ENCODE measurements around the gene SLC44A4. TPM values are rescaled to one million over a fixed set of nuclear protein-coding genes. Genes with fewer than 3 reads are reported as not detected.

Gene SLC44A4
- total RNA-seq: not detected

DNA sequence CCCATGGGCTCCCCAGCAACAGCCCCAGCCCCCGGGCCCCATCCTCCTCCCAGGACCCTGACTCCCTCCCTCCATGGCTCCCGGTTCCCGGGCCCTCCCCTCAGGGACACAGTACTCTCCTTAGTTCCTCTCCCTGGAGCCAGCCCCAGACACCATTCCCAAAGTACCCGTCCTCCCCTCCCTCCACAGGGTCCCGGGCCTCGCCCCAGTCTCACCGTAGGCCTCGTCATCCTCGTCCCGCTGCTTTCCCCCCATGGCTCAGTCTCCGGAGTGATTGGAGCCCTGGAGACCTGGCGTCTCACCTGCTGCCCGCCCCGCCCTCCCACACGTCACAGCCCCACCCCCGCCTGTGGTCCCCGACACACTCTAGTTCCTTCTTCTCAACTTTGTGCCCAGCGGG lies at the start of gene SLC44A4:
Gene SLC44A4 (minus strand): TSS at position 272 of the 400 bp plus-strand sequence. CDS start 17 bp downstream, at position 255.

DNA sequence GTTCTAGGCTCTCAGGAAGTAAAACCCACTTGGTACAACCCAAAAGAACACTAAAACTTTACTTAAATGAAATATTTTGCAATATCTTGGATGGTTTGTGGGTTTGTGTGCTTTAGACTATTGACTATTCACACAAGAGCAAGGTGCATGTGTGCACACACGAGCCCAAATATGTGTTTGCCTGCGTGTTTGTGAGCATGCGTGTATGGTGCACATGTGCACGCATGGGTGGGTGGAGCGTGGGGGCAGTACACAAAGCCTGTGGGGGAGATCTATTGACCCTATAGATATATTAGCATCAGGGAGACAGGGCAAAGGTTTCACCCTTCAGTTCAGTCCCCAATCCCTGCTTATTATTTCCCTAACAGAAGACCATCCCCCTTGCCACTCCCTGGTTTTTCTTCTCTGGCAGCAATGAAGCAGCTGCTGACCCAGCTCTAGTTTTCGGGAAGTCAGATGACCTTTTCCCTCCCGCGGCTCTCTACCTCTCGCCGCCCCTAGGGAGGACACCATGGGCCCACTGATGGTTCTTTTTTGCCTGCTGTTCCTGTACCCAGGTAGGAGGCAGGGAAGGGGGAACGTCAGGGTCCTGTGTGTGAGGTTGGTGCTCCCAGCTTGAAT lies 48.6 kb upstream of the SLC44A4 start, which contains the start of gene C2:
Gene C2 (plus strand): TSS at position 476 of the 621 bp plus-strand sequence. CDS start 36 bp downstream, at position 512.

DNA sequence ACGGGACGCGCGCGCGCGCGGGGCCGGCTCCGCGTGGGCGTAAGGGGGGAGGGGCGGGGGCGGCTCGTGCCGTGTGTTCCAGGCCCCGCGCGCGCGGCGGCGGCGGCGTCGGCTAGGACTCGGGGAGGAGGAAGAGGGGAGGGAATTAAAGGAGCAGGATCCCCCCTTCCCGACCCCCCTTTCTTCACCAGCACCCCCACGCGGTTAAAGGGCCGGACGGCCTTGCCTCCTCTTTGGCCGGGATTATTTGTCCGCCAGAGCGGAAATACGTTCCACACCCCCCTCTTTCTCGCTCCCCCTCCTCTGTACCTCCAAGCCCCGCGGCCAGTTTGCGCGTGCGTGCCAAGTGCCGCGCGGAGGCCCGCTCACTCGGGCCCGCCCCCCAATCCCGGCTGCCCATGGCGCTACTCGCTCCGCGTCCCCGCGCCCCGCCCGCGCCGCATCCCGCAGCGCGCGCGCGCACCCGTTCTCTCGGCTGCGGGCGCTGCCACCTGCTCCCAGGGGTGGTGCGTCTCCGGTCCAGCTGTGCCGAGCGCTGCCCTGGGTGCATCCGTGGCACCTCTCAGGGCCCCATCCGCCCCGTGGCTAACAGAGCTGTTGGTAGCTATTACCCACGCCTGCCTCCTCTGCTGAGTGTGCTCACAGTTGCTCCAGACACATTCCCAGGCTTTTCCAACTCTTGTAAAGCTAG lies 23.3 kb upstream of the SLC44A4 start, which contains the start of gene ZBTB12:
Gene ZBTB12 (minus strand): TSS at position 134 of the 691 bp plus-strand sequence. CDS start 781 bp downstream, outside the sequence.

DNA sequence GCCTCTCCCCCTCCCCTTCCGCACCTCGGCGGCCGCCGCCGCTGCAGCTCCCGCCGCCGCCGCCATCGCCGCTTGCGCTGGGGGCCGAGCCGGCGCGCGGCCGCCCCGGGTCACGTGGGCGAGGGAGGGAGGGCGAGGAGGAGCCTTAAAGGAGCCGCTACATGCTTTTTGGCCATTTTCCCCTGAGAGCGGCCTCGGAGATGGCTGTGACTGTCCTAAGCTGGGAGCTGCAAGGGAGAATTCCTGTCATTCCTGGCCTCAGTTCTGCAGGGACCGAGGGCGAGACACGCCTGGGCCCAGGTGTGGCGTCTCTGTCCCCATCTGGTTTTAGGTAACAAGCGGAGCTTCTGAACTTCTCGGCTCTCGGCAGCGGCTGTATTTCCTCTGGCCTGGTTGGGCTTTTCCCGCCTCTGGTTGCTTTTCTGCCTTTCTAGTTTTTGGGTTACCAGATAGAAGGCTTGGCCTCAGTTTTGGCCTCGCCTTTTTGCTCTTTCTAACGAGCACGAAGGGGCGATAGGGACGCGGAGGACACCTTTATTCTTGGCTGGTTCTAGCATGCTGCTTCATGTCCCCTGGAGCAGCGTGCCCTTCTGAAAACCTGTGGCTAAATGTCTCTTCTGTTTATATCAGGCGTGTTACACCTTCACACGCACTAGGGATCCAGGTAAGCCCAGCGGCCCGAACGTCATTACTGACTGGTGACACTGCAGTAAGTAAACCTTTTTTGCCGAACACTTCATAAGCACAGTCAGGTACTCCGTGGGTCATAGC lies 19.0 kb upstream of the SLC44A4 start, which contains the start of gene EHMT2:
Gene EHMT2 (minus strand): TSS at position 87 of the 771 bp plus-strand sequence. CDS start 21 bp downstream, at position 66.

DNA sequence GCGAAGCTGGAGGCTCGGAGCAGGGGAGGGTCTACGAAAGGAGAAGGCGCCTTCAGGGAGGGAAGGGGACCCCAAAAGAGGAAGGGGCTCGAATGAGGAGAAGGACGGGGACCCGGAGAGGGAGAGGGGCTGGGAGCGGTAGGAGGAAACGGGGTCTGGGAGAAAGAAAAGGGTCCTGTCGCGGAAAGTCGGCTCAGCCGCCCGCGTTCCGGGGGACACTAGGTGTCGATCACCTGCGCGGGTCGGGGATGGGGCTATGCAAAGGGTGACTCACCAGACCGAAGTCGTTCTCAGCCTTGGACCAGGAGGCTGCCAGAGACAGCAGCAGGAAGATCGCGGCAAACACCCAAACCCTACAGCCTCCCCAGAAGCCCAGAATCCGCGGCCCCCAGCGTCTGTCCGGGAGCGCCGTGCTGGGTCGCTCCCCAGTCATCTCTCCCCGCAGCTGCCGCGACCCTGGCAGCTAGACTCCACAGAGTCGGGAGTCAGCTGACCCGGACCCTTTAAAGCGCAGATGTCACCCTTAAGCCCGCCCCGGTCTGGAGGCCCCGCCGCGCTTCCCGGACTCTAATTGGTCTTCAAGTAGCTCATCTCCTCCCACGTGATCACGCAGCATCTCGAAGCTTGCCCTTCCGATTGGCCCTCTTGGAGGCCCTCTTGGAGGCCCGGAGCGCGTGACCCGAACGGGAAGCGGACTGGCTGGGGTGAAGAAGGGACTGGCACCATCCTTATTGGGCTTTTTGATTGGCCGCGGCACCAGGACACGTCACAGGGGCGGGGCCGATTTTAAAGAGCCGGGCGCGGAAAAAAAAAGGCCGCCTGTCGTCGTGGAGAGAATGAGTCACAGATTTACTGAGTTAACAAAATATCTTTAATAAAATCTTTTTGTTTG lies 16.2 kb downstream of the SLC44A4 start, which contains the start of gene NEU1:
Gene NEU1 (minus strand): TSS at position 478 of the 892 bp plus-strand sequence. CDS start 45 bp downstream, at position 433.

DNA sequence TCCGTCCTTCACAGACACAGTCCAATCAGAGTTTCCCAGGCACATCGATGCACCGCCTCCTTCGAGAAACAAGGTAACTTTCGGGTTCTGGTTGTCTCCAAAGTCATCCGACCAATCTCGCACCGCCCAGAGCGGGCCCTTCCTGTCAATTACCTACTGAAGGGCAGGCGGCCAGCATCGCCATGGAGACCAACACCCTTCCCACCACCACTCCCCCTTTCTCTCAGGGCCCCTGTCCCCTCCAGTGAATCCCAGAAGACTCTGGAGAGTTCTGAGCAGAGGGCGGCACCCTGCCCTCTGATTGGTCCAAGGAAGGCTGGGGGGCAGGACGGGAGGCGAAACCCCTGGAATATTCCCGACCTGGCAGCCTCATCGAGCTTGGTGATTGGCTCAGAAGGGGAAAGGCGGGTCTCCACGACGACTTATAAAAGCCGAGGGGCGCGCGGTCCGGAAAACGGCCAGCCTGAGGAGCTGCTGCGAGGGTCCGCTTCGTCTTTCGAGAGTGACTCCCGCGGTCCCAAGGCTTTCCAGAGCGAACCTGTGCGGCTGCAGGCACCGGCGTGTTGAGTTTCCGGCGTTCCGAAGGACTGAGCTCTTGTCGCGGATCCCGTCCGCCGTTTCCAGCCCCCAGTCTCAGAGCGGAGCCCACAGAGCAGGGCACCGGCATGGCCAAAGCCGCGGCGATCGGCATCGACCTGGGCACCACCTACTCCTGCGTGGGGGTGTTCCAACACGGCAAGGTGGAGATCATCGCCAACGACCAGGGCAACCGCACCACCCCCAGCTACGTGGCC lies 51.3 kb downstream of the SLC44A4 start, which contains the start of gene HSPA1B:
Gene HSPA1B (plus strand): TSS at position 453 of the 794 bp plus-strand sequence. CDS start 213 bp downstream, at position 666.

DNA sequence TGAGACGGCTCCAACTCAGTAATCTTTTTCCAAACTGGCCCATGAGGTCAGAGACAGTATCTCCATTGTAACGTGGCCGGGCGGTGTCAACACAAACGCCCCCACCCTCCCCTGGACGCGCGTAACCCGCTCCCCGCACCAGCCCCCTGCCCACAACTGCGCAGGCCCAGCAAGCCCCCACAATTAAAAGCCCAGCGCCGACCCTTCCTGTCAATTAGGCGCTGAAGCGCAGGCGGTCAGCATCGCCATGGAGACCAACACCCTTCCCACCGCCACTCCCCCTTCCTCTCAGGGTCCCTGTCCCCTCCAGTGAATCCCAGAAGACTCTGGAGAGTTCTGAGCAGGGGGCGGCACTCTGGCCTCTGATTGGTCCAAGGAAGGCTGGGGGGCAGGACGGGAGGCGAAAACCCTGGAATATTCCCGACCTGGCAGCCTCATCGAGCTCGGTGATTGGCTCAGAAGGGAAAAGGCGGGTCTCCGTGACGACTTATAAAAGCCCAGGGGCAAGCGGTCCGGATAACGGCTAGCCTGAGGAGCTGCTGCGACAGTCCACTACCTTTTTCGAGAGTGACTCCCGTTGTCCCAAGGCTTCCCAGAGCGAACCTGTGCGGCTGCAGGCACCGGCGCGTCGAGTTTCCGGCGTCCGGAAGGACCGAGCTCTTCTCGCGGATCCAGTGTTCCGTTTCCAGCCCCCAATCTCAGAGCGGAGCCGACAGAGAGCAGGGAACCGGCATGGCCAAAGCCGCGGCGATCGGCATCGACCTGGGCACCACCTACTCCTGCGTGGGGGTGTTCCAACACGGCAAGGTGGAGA lies 63.6 kb downstream of the SLC44A4 start, which contains the start of the genes HSPA1A and HSPA1L:
Gene HSPA1A (plus strand): TSS at position 519 of the 814 bp plus-strand sequence. CDS start 214 bp downstream, at position 733.
Gene HSPA1L (minus strand): TSS at position 259 of the 814 bp plus-strand sequence. CDS start 3,311 bp downstream, outside the sequence.

Small RNAs within 50 kb of the gene (small RNA-seq; reads per million reads assigned to genes)
- gene SNORD48 (ENCODE audit: low replicate concordance) (74.9 reads per million, percentile 95 among the genes with 10 or more reads in this experiment), gene SNORD52 (ENCODE audit: low replicate concordance) (not detected)

Other genes starting within 250 kb of the SLC44A4 start
- gene BAG6, start 226.3 kb downstream of the SLC44A4 start, total RNA-seq: 177 TPM
- gene APOM, start 223.1 kb downstream of the SLC44A4 start, total RNA-seq: 2.2 TPM
- gene C6orf47, start 218.2 kb downstream of the SLC44A4 start, total RNA-seq: 17.2 TPM
- 11.3 TPM for gene GPANK1, start 214.0 kb downstream of the SLC44A4 start, total RNA-seq
- gene CSNK2B, start 212.9 kb downstream of the SLC44A4 start, total RNA-seq: 83.6 TPM
- 13.5 TPM for gene LY6G5B, start 209.0 kb downstream of the SLC44A4 start, total RNA-seq
- 5.6 TPM for gene LY6G5C, start 197.9 kb downstream of the SLC44A4 start, total RNA-seq
- gene ABHD16A, start 175.7 kb downstream of the SLC44A4 start, total RNA-seq: 67.9 TPM
- not detected for gene LY6G6F, start 172.1 kb downstream of the SLC44A4 start, total RNA-seq
- not detected for gene LY6G6D, start 163.6 kb downstream of the SLC44A4 start, total RNA-seq
- not detected for gene LY6G6C, start 157.3 kb downstream of the SLC44A4 start, total RNA-seq
- gene MPIG6B, start 155.6 kb downstream of the SLC44A4 start, total RNA-seq: not detected
- 126 TPM for gene DDAH2, start 149.7 kb downstream of the SLC44A4 start, total RNA-seq
- 20.0 TPM for gene CLIC1, start 142.5 kb downstream of the SLC44A4 start, total RNA-seq
- gene MSH5, start 139.0 kb downstream of the SLC44A4 start, total RNA-seq: 14.1 TPM
- gene SAPCD1, start 116.3 kb downstream of the SLC44A4 start, total RNA-seq: 1.3 TPM
- gene VWA7, start 101.7 kb downstream of the SLC44A4 start, total RNA-seq: 0.31 TPM
- 57.9 TPM for gene VARS1, start 83.2 kb downstream of the SLC44A4 start, total RNA-seq
- gene LSM2, start 72.0 kb downstream of the SLC44A4 start, total RNA-seq: 15.3 TPM
- 3.1 TPM for gene HSPA1L, start 63.7 kb downstream of the SLC44A4 start, total RNA-seq
- gene HSPA1A, start 63.5 kb downstream of the SLC44A4 start, total RNA-seq: 170 TPM
- 217 TPM for gene HSPA1B, start 51.3 kb downstream of the SLC44A4 start, total RNA-seq
- 17.5 TPM for gene NEU1, start 16.2 kb downstream of the SLC44A4 start, total RNA-seq
- gene EHMT2, start 18.7 kb upstream of the SLC44A4 start, total RNA-seq: 114 TPM
- gene ZBTB12, start 23.1 kb upstream of the SLC44A4 start, total RNA-seq: 31.0 TPM
- 3.1 TPM for gene C2, start 48.7 kb upstream of the SLC44A4 start, total RNA-seq
- gene CFB, start 67.1 kb upstream of the SLC44A4 start, total RNA-seq: 1.9 TPM
- gene NELFE, start 80.0 kb upstream of the SLC44A4 start, total RNA-seq: 46.6 TPM
- gene SKIC2, start 80.2 kb upstream of the SLC44A4 start, total RNA-seq: 66.7 TPM
- gene DXO, start 93.1 kb upstream of the SLC44A4 start, total RNA-seq: 10.0 TPM
- gene C4A, start 103.1 kb upstream of the SLC44A4 start, total RNA-seq: 20.7 TPM
- gene C4B, start 135.8 kb upstream of the SLC44A4 start, total RNA-seq: 8.8 TPM
- gene CYP21A2, start 159.4 kb upstream of the SLC44A4 start, total RNA-seq: not detected
- 8.1 TPM for gene TNXB, start 230.3 kb upstream of the SLC44A4 start, total RNA-seq
- 31.6 TPM for gene ATF6B, start 249.2 kb upstream of the SLC44A4 start, total RNA-seq

All from parietal lobe (tissue), 2 donors.